NT2/D1 (cell line): Measurements from ENCODE around the gene TDRD9.
"Not testable (repeated sequence)": the region's sequence is repeated elsewhere in the genome, so short reads cannot be mapped to it uniquely, and the experiment has no call there.

Experiments
- DNase-seq: peaks from one replicate; pipeline ENCODE4 v3.0.0-alpha.2; 2011; ENCODE audit warnings: low read depth, low spot score
- H3K27me3 ChIP-seq: 2 replicates; pipeline ENCODE4 v1.6.0; 2011; ENCODE audit warnings: mild to moderate bottlenecking; ENCODE audit not compliant: insufficient read length, insufficient read depth
- H3K36me3 ChIP-seq: 2 replicates; pipeline ENCODE4 v1.6.1; 2011; ENCODE audit warnings: mild to moderate bottlenecking, low read length, mixed read lengths; ENCODE audit not compliant: insufficient read depth, insufficient read length
- H3K4me1 ChIP-seq: 2 replicates; pipeline ENCODE4 v1.5.1; 2011; ENCODE audit not compliant: insufficient read depth, insufficient read length
- H3K4me3 ChIP-seq: 2 replicates; pipeline ENCODE4 v1.5.1; 2011; ENCODE audit warnings: low read depth; ENCODE audit not compliant: insufficient read length
- H3K9ac ChIP-seq: 2 replicates; pipeline ENCODE4 v1.6.0; 2011; ENCODE audit warnings: low read depth; ENCODE audit not compliant: insufficient read length
- H3K9me3 ChIP-seq: 2 replicates; pipeline ENCODE4 v1.5.1; 2011; ENCODE audit warnings: mild to moderate bottlenecking, low read length; ENCODE audit not compliant: insufficient read depth
- SUZ12 ChIP-seq: IDR thresholded peaks from 2 replicates; pipeline ENCODE4 v1.6.1; 2011; ENCODE audit not compliant: insufficient read length, insufficient read depth; ENCODE audit errors: extremely low read depth
- YY1 ChIP-seq: IDR thresholded peaks from 2 replicates; pipeline ENCODE4 v1.6.1; 2011; ENCODE audit not compliant: insufficient read length, insufficient read depth
- ZNF274 ChIP-seq: IDR thresholded peaks from 2 replicates; pipeline ENCODE4 v1.6.1; 2011; ENCODE audit warnings: mild to moderate bottlenecking, low read depth, low read length

TDRD9 gene

DNA sequence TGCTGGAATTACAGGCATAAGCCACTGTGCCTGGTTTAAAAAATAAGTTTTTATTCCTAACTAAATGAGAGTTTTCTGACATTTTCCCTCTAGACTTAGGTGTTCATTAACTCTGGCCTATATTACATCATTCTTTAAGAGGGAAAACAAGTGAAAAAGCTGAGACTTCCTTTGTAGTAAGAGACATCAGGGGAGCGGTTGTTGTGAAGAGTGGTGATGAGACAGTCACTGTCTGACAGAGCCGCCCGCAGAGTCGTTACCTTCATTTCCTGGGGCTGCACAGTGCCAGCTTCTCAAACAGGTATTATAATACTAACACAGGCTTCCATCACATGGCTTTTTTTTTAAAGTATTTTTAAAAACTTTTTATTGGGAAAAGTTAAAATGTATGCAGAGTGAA lies 19.7 kb upstream of the TDRD9 start:
- Histone ChIP-seq H3K27me3 (no peaks in the 10 kb centered on the region), H3K9me3 (no peaks in the 10 kb centered on the region), H3K9ac (no peak overlapping the region), H3K4me1 (peaks cover 8% of the 10 kb centered on the region), H3K4me3 (no peak overlapping the region), H3K36me3 (peaks cover 18% of the 10 kb centered on the region)
- TF ChIP-seq ZNF274 = no peak
- no peak for TF ChIP-seq SUZ12
- no peak for TF ChIP-seq YY1
- DNase-seq = no peak

DNA sequence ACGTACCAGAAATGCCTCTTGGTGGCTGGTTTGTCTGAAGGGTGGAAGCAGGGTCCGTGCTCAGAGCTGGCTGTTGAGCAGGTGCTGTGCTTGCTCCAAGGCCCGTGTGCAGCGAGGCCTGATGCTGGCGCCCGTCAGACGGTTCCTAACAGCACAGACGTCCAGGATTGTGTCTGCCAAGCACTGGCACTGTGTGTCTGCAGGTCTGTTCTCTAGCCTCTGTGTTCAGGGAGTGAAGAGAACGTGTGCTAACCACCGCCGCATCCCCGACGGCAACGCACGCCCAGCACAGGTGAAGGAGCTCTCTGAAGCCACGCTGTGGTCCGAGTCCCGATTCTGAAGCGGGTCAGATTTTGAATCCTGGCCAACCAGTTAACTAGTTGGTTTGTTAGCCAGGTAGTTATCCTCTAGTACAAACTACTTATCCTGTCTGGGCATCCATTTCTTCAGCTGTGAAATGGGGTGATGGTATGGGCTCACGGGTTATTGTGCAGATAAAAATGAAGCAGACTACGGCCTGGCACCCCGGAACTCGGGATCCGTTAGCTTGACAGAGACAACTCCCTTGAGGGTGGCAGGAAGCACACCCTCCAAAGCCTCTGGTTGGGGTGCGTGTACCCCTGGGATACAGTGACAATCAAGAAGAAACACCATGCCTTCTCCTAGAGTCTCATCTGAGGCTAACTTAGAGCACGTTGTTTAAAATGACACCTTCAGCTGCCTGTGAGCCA lies 18.6 kb upstream of the TDRD9 start:
- DNase-seq = no peak

DNA sequence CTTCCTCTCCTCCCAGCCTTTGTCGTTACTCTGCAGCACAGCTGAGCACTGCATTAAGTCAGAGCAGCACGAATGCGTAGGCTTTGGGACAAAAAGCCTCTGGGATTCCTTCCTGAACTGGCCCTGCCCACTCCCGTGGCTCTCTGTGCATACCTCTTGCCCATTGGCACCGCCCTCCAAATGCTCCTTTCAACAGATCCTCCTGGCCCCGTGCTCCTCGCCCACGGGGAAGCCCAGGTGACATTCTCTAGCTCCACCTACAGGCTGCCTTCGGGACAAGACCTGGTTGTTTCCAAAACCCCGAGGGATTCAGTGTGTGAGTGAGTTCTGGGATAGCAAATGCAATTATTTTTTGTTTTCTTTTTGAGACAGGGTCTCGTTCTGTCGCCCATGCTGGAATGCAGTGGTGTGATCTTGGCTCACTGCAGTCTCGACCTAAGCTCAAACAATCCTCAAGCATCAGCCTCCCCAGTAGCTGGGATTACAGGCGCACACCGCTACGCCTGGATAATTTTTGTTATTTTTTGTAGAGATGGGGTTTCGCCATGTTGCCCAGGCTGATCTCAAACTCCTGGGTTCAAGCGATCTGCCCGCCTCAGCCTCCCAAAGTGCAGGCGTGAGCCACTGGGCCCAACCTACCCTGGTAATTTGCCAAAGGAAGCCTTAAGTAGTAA lies 17.9 kb upstream of the TDRD9 start:
- Histone ChIP-seq H3K4me1 (peaks cover 8% of the 10 kb centered on the region), H3K36me3 (peaks cover 29% of the 10 kb centered on the region), H3K9me3 (no peaks in the 10 kb centered on the region), H3K27me3 (no peaks in the 10 kb centered on the region), H3K4me3 (no peak overlapping the region), H3K9ac (no peak overlapping the region)
- no peak for TF ChIP-seq YY1
- DNase-seq = peak; percentile 70

More for the DNA sequence above, 18.6 kb upstream of the TDRD9 start:
- TF ChIP-seq ZNF274 = no peak
- no peak for TF ChIP-seq YY1
- no peak for TF ChIP-seq SUZ12
- H3K9me3 ChIP-seq = no peaks in the 10 kb centered on the region
- H3K4me1 ChIP-seq = peaks cover 8% of the 10 kb centered on the region
- peaks cover 29% of the 10 kb centered on the region for H3K36me3 ChIP-seq
- H3K4me3 ChIP-seq = no peak overlapping the region
- no peak overlapping the region for H3K9ac ChIP-seq
- no peaks in the 10 kb centered on the region for H3K27me3 ChIP-seq

DNA sequence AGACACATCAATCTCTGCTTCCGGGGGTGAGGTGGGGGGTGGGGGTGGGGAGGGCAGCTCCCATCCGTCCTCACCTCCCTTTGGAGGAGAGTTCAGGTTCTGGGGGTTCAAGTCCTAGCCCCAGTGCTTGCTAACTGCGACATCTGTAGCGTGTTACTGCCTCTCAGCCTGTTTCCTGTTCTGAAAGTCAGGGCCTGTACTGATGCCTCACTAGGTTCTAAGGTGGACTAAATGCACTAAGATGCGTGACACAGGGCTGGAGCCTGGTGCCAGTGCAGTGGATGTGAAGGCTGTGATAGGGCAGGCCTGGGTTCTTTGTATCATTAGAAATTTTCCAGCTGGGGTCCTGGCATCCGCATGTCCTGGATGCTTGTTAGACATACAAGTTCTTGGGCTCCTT lies 17.3 kb upstream of the TDRD9 start:
- Histone ChIP-seq H3K9me3 (no peaks in the 10 kb centered on the region), H3K36me3 (peaks cover 33% of the 10 kb centered on the region), H3K9ac (no peak overlapping the region), H3K4me3 (no peak overlapping the region), H3K4me1 (peaks cover 8% of the 10 kb centered on the region), H3K27me3 (no peaks in the 10 kb centered on the region)
- no peak for TF ChIP-seq ZNF274
- TF ChIP-seq SUZ12 = no peak
- TF ChIP-seq YY1 = no peak
- DNase-seq = no peak

DNA sequence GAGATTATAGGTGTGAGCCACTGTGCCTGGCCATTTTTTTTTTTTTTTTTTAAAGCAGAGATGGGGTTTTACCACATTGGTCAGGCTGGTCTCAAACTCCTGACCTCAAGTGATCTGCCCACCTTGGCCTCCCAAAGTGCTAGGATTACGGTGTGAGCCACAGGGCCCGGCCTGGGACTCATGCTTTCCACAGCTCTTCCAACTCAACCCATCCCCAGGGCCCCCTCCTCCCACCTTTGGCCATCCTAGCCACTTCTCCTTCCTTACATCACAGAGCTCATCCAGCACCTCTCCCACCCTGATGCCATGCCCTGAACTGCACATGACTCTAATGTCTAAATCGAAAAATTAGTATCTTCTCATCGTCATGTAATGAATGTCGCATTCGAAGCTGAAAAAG lies 12.6 kb upstream of the TDRD9 start:
- no peak for DNase-seq
- H3K4me3 ChIP-seq = no peak overlapping the region
- no peaks in the 10 kb centered on the region for H3K9me3 ChIP-seq
- H3K9ac ChIP-seq = no peak overlapping the region
- peaks cover 51% of the 10 kb centered on the region for H3K36me3 ChIP-seq
- H3K27me3 ChIP-seq = no peaks in the 10 kb centered on the region
- TF ChIP-seq ZNF274 (no peak), SUZ12 (no peak), YY1 (no peak)
- no peaks in the 10 kb centered on the region for H3K4me1 ChIP-seq

DNA sequence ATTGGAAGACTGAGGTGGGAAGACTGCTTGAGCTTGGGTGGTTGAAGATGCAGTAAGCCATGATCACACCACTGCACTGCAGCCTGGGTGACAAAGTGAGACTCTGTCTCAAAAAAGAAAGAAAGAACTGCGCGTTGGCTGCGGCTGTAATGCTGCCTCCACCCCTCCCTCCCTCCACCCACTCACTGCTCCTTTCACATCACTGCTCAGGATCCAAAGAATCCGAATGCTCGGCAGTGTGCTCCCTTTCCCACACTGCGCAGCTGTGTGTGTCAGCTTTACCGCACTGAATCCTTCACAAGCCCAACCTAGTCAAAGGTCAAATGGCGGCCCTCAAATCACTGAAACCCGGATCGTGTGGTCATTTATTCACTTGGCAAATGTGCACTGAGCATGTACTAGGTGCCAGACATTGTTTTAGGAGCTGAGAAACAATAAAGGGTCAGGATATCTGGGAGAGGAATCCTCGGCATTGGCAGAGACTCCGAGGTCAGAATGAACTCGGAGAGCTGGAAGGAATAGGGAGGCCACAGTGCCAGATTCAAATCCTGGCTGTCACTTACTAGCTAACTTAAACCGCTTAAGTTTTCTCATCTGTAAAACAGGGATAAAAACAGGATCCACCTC lies 11.5 kb upstream of the TDRD9 start:
- no peaks in the 10 kb centered on the region for H3K4me1 ChIP-seq
- DNase-seq = no peak
- no peaks in the 10 kb centered on the region for H3K27me3 ChIP-seq
- H3K36me3 ChIP-seq = peaks cover 48% of the 10 kb centered on the region
- no peak overlapping the region for H3K4me3 ChIP-seq
- TF ChIP-seq YY1 (no peak), ZNF274 (no peak), SUZ12 (no peak)
- H3K9me3 ChIP-seq = no peaks in the 10 kb centered on the region
- no peak overlapping the region for H3K9ac ChIP-seq

DNA sequence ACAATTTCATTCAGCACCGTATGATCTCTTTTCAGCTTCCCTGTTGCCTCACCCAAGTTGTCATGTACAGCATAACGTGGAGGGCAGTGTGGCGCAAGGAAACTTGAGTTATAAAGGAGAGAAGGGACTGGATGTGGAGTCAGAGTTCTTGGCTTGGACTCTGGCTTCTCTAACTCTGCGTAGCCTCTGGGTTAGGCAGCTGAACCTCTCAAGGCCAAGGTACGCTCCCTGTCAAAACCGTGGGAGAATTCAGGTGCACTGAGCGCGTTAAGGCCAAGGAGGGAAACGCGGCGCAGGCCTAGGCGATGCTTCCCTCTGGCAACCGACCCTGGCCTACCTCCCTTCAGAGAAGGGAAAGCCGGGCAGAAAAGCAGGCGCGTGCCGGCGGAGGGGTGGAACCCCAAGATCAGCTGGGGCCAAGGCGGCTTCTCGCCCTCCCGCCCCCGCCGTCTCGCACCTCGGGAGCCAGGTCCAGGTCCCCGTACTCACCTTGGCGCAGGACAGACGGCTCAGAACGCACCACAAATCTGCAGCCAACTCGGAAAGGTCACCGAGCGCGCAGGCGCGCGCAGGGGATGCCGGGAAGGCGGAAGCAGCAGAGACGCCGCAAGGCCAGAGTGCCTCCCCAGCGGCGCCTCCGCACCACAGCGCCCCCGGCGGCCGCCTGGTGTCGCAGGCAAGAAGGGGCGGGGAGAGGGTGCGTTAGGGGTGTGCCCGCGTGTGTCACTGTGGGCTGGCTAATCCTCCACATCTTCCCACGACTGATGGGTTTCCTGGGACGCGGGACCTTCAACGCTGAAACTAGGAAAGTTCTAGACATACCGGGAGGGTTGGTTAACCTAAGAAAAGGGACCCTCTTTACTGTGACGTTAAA lies 7.0 kb upstream of the TDRD9 start:
- Histone ChIP-seq H3K36me3 (peaks cover 22% of the 10 kb centered on the region), H3K4me3 (peak overlapping the region; percentile 96), H3K9ac (peak overlapping the region; percentile 98), H3K4me1 (no peaks in the 10 kb centered on the region), H3K9me3 (no peaks in the 10 kb centered on the region), H3K27me3 (no peaks in the 10 kb centered on the region)
- peak; percentile 73 for DNase-seq
- TF ChIP-seq YY1 = no peak
- no peak for TF ChIP-seq ZNF274

DNA sequence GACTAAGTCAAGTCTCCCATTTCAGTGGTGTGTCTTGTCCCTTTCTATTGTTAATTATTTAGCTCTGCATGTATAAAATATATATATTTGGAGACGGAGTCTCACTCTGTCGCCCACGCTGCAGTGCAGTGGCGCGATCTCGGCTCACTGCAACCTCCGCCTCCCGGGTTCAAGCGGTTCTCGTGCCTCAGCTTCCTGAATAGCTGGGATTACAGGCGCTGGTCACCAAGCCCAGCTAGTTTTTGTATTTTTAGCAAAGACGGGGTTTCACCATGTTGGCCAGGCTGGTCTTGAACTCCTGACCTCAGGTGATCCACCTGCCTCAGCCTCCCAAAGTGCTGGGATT lies 6.4 kb upstream of the TDRD9 start:
- Histone ChIP-seq H3K36me3 (peaks cover 16% of the 10 kb centered on the region), H3K9ac (peak overlapping the region; percentile 3)
- not testable (repeated sequence) for H3K4me3 ChIP-seq, H3K27me3 ChIP-seq, H3K4me1 ChIP-seq, H3K9me3 ChIP-seq, DNase-seq
